T-helper 2 cell treated with Interferon-gamma antibody and Interleukin-4, amounts not matched to agents 5 μg/mL and 100 μg/mL, for 36 hours (primary cell): Measurements from ENCODE around the gene NOP9.

Experiments
- DNase-seq: peaks from one replicate; pipeline ENCODE4 v3.0.0; 2021; ENCODE audit warnings: low spot score
- H3K27ac Mint-ChIP-seq: one replicate; pipeline ENCODE4 v1.8.0; 2021; ENCODE audit warnings: mild to moderate bottlenecking, mixed read lengths
- H3K27me3 Mint-ChIP-seq: one replicate; pipeline ENCODE4 v1.8.0; 2021; ENCODE audit warnings: low read depth, mixed read lengths
- H3K36me3 Mint-ChIP-seq: one replicate; pipeline ENCODE4 v1.8.0; 2021; ENCODE audit warnings: low read depth, mixed read lengths
- H3K4me1 Mint-ChIP-seq: one replicate; pipeline ENCODE4 v1.8.0; 2021; ENCODE audit warnings: low read depth, mixed read lengths
- H3K4me3 Mint-ChIP-seq: one replicate; pipeline ENCODE4 v1.8.0; 2022; ENCODE audit warnings: mild to moderate bottlenecking, moderate library complexity, mixed read lengths
- H3K9me3 Mint-ChIP-seq: one replicate; pipeline ENCODE4 v1.8.0; 2021; ENCODE audit warnings: mixed read lengths

Gene NOP9

GRCh38 chr14:24260026-24260779 lies 39.4 kb upstream of the NOP9 start:
- no peak for DNase-seq
- H3K9me3 Mint-ChIP-seq: no peaks in the 10 kb centered on the region
- H3K36me3 Mint-ChIP-seq: peaks cover 4% of the 10 kb centered on the region
- no peak overlapping the region for H3K4me3 Mint-ChIP-seq
- no peaks in the 10 kb centered on the region for H3K27me3 Mint-ChIP-seq
- H3K4me1 Mint-ChIP-seq: no peaks in the 10 kb centered on the region
- no peak overlapping the region for H3K27ac Mint-ChIP-seq

- Mint-ChIP-seq H3K27ac (no peak overlapping the region), H3K36me3 (peaks cover 4% of the 10 kb centered on the region), H3K9me3 (no peaks in the 10 kb centered on the region), H3K4me3 (no peak overlapping the region), H3K4me1 (no peaks in the 10 kb centered on the region), H3K27me3 (no peaks in the 10 kb centered on the region)
- no peak for DNase-seq
Measured at GRCh38 chr14:24260780-24261157, 38.9 kb upstream of the NOP9 start.

GRCh38 chr14:24261256-24261968 lies 38.2 kb upstream of the NOP9 start:
- Mint-ChIP-seq H3K9me3 (no peaks in the 10 kb centered on the region), H3K27ac (no peak overlapping the region), H3K4me3 (no peak overlapping the region), H3K27me3 (no peaks in the 10 kb centered on the region), H3K4me1 (no peaks in the 10 kb centered on the region), H3K36me3 (peaks cover 7% of the 10 kb centered on the region)
- DNase-seq: no peak

DNA sequence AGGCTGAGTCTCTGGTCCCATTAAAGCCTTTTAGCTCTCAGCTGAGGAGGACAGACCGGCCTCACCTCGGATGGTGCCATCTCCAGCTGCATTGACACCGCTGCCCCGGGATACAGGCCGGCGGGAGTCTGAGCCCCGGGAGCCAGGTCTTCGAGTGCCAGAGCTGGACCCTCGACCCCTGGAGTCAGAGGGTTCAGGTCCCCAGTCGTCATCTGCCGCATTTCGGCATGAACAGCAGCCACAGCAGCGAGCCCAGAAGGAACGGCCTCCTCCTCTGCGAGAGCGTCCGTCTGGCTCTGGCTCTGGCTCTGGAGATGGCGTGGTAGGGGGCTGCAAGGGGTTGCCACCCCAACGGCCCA lies 37.7 kb upstream of the NOP9 start:
- Mint-ChIP-seq H3K9me3 (no peaks in the 10 kb centered on the region), H3K36me3 (peaks cover 12% of the 10 kb centered on the region), H3K4me1 (peaks cover under 1% of the 10 kb centered on the region), H3K27me3 (no peaks in the 10 kb centered on the region), H3K27ac (no peak overlapping the region), H3K4me3 (no peak overlapping the region)
- no peak for DNase-seq

DNA sequence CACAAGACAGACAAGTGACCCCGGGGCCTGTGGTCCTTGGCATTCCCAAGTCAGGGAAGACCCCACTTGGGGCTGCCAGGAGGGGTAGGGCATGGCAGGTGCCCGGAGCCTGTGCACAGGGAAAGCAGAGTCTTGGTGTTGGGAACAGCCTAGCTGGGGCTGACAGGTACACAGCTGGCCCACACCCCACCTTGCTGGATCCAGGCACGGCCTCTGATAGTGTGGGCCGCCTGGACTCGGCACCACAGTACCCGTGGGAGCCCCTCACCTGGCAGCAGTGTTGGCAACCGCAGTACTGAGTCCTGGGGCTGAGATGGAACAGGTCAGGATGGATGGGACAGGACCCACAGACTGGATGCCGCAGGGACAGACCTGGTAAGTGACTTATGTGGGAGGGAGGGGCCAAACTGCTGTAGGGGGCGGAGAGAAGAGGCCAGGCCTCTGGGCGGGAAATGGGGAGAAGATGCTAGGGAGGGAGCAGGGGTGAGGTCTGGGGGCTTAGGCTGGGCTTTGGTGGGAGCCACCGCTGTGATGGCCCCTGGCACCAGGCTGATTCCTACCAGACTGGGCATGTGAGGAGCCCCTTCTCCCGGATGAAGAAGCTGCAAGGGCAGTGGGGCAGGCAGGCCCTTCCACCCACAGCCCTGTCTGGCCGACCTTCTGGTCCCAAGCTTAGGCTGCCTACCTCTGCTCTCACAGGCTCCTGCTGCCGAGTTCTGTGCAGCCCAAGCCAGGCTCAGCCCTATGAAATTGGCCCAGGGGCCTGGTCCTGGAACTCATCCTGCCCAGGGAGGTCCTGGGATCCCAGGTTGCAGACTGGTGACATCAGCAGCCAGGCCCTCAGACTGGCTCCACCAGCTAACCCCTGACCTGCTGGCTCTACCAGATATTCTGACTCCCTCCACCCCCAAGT lies 36.6 kb upstream of the NOP9 start, which contains the start of gene TGM1:
TGM1 (minus strand) TSS at position 357 of the 913 bp plus-strand sequence. CDS start 825 bp downstream, outside the sequence.
- DNase-seq: no peak
- H3K4me1 Mint-ChIP-seq: peaks cover 2% of the 10 kb centered on the region
- no peaks in the 10 kb centered on the region for H3K9me3 Mint-ChIP-seq
- H3K36me3 Mint-ChIP-seq: peaks cover 17% of the 10 kb centered on the region
- no peaks in the 10 kb centered on the region for H3K27me3 Mint-ChIP-seq
- H3K27ac Mint-ChIP-seq: no peak within 1 kb of the TSS
- no peak within 1 kb of the TSS for H3K4me3 Mint-ChIP-seq

DNA sequence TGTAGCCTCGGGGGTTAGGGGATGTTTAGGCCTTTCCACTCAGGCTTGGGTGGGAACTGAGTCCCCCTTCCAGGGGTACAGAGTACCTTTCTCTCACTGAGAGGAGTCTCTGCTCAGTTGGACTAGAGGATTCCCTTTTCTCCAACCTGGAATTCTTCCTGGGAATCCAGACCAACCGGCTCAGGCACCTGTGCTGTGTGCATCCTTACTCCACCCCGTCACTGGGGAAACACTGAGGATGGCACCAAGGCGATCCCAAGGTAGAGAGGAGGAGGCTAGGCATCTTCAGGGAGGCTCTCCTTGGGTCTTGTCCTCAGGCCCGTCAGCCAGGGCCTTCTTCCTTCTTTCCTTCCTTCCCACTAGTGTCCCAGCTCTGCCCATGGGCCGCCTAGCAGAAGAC lies 35.8 kb upstream of the NOP9 start:
- Mint-ChIP-seq H3K4me3 (no peak overlapping the region), H3K4me1 (peaks cover 2% of the 10 kb centered on the region), H3K27me3 (no peaks in the 10 kb centered on the region), H3K27ac (no peak overlapping the region), H3K9me3 (no peaks in the 10 kb centered on the region), H3K36me3 (peaks cover 18% of the 10 kb centered on the region)
- DNase-seq: no peak

DNA sequence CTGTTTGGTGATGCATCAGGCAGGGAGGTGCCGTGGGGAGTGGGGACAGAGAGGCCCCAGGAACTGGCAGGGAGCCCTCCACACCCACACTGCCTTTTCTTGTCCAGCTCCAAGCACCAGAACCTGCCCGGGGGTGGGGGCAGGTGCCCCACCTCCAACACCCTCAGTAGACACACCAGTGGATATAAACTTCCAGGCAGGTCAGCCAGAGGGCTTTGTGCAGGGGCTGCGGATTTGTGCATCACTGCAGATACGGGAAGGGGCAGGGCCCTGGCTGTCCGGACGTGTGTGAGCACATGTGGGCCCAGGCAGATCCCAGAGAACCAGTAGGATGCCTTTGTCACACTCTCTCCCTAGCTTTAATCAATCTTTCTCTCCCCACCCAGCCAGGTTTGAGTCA lies 35.4 kb upstream of the NOP9 start:
- no peak for DNase-seq
- Mint-ChIP-seq H3K4me1 (peaks cover 2% of the 10 kb centered on the region), H3K9me3 (no peaks in the 10 kb centered on the region), H3K27ac (no peak overlapping the region), H3K36me3 (peaks cover 22% of the 10 kb centered on the region), H3K4me3 (no peak overlapping the region), H3K27me3 (no peaks in the 10 kb centered on the region)

GRCh38 chr14:24266344-24267244 lies 33.1 kb upstream of the NOP9 start:
- no peak for DNase-seq
- Mint-ChIP-seq H3K36me3 (peaks cover 24% of the 10 kb centered on the region), H3K9me3 (no peaks in the 10 kb centered on the region), H3K27me3 (no peaks in the 10 kb centered on the region), H3K4me3 (no peak overlapping the region), H3K4me1 (peaks cover 14% of the 10 kb centered on the region), H3K27ac (no peak overlapping the region)

- H3K27ac Mint-ChIP-seq: no peak overlapping the region
- no peaks in the 10 kb centered on the region for H3K9me3 Mint-ChIP-seq
- H3K36me3 Mint-ChIP-seq: peaks cover 24% of the 10 kb centered on the region
- H3K4me3 Mint-ChIP-seq: no peak overlapping the region
- no peak for DNase-seq
- peaks cover 23% of the 10 kb centered on the region for H3K4me1 Mint-ChIP-seq
- H3K27me3 Mint-ChIP-seq: no peaks in the 10 kb centered on the region
Measured at GRCh38 chr14:24267516-24267915, 32.1 kb upstream of the NOP9 start.

DNA sequence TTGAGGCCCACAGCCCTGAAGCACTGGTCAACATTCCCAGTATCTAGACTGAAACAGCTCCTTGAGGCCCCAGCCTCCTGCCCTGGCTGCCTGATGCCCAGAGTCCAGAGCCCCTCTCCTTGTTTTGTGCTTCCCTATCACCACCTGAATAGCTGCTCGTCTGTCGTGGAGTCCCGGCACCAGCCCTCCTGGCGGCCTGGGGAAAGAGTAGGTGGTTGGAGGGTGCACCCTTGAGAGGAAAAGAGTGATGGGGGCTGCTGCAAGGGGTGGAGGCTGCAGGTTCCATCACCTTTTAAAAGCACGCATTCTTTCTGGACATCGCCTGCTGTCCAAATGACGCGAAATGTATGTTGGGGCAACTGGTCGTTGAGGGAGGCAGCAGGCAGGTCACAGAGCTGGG lies 31.4 kb upstream of the NOP9 start:
- Mint-ChIP-seq H3K27ac (no peak overlapping the region), H3K27me3 (no peaks in the 10 kb centered on the region), H3K4me1 (peaks cover 27% of the 10 kb centered on the region), H3K4me3 (no peak overlapping the region), H3K9me3 (no peaks in the 10 kb centered on the region), H3K36me3 (peaks cover 24% of the 10 kb centered on the region)
- DNase-seq: no peak

DNA sequence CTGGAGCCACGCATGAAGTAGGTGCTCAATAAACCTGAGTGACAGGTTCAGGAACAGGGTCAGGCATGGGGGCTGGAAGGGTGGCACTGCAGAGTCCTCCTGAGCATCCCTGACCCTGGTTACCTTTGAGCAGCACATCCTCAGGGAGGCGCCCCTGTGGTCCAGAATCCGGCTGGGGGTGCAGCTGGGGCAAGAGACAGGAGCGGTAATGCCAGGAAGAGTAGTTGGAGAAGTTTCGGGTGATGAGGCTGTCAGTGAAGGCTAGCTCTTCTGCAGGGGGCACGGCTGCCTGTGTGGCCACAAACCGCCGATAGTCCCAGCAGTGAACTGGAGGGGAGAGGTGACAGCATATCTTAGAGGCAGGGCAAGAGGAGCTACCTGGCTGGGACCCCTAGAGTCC lies 30.3 kb upstream of the NOP9 start:
- Mint-ChIP-seq H3K9me3 (no peaks in the 10 kb centered on the region), H3K4me1 (peaks cover 39% of the 10 kb centered on the region), H3K36me3 (peaks cover 24% of the 10 kb centered on the region), H3K27me3 (no peaks in the 10 kb centered on the region), H3K4me3 (no peak overlapping the region), H3K27ac (no peak overlapping the region)
- no peak for DNase-seq

- Mint-ChIP-seq H3K27ac (peak overlapping the region; percentile 18), H3K4me1 (peaks cover 40% of the 10 kb centered on the region), H3K4me3 (peak overlapping the region; percentile 93), H3K36me3 (peaks cover 24% of the 10 kb centered on the region), H3K27me3 (no peaks in the 10 kb centered on the region), H3K9me3 (no peaks in the 10 kb centered on the region)
- DNase-seq: no peak
Measured at GRCh38 chr14:24269910-24270536, 29.6 kb upstream of the NOP9 start.
